HCT116 (cell line): ENCODE data around the gene HIRIP3.

Experiments used
- POLR2AphosphoS5 ChIP-seq: IDR thresholded peaks from 2 replicates; pipeline ENCODE4 v1.6.1; 2011; ENCODE audit warnings: mild to moderate bottlenecking, low read depth, low read length, moderate library complexity
- TF ChIP-seq, protein P1 (sequence below), 3 experiments: fragments of 200-600 bp in 1 of 3; sonication (generic) in 1 of 3; IDR thresholded peaks in 2 of 3; conservative IDR thresholded peaks in 1 of 3; 2 replicates each; pipeline ENCODE4 v1.5.1; 2012 to 2017; ENCODE audit warnings: low read depth in 2 of 3, low read length in 2 of 3, antibody characterized with exemption in 1 of 3, borderline replicate concordance in 1 of 3, control low read depth in 1 of 3, mild to moderate bottlenecking in 1 of 3, mixed read lengths in 1 of 3, mixed run types in 1 of 3, moderate library complexity in 1 of 3; ENCODE audit not compliant: insufficient read depth in 1 of 3

DNA sequence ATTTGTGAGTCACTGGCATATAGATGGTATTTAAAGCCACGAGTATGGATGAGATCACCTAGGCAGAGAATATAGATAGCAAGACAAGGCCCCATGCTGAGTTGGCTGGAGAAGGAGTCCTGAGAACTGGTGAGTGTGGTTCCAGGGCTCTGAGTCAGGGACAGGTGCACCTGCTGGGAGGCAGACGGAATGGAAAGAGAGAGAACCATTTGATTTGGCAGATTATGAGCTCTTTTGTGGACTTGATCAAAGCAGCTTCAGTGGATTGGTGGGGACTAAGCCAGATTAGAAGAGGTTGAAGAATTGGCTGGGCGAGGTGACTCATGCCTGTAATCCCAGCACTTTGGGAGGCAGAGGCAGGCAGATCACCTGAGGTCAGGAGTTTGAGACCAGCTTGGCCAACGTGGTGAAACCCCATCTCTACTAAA is 23.3 kb upstream of the HIRIP3 start:
- TF ChIP-seq, protein P1, sequence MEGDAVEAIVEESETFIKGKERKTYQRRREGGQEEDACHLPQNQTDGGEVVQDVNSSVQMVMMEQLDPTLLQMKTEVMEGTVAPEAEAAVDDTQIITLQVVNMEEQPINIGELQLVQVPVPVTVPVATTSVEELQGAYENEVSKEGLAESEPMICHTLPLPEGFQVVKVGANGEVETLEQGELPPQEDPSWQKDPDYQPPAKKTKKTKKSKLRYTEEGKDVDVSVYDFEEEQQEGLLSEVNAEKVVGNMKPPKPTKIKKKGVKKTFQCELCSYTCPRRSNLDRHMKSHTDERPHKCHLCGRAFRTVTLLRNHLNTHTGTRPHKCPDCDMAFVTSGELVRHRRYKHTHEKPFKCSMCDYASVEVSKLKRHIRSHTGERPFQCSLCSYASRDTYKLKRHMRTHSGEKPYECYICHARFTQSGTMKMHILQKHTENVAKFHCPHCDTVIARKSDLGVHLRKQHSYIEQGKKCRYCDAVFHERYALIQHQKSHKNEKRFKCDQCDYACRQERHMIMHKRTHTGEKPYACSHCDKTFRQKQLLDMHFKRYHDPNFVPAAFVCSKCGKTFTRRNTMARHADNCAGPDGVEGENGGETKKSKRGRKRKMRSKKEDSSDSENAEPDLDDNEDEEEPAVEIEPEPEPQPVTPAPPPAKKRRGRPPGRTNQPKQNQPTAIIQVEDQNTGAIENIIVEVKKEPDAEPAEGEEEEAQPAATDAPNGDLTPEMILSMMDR (IDR thresholded peaks at IDR 0.05 in 2 of 3, conservative IDR thresholded peaks at IDR 0.05 in 1 of 3; ENCODE audit: borderline replicate concordance in 1 of 3, insufficient read depth in 1 of 3, low read depth in 2 of 3, low read length in 2 of 3) = no peak
- no peak for TF ChIP-seq POLR2AphosphoS5
